Tibial nerve (tissue), 4 donors: ENCODE data around the gene GNAT1. TPM values are rescaled to one million over a fixed set of nuclear protein-coding genes. Genes with fewer than 3 reads are reported as not detected.
A peak's percentile ranks its signal among the peaks of the same experiment; 100 is the strongest.

Experiments used
- DNase-seq, 2 donors: peaks; one replicate each; pipeline ENCODE4 v3.0.0-alpha.2; 2019; ENCODE audit warnings: low spot score in 2 of 2
- H3K27ac ChIP-seq, 4 donors: fragments of 200-600 bp; sonication (generic) in 3 of 4; one replicate each; pipeline ENCODE4 v1.5.1; 2017 to 2019; ENCODE audit warnings: mild to moderate bottlenecking in 1 of 4
- H3K27me3 ChIP-seq, 2 donors: fragments of 200-600 bp; sonication (generic) in 1 of 2; one replicate each; pipeline versions ENCODE4 v1.5.1 to v1.6.0; 2017 to 2019
- H3K36me3 ChIP-seq, 3 donors: fragments of 200-600 bp; sonication (generic); one replicate each; pipeline ENCODE4 v1.5.1; 2018 to 2019
- H3K4me1 ChIP-seq, 4 donors: fragments of 200-600 bp; sonication (generic) in 3 of 4; one replicate each; pipeline ENCODE4 v1.5.1; 2017 to 2019
- H3K4me3 ChIP-seq, 4 donors: fragments of 200-600 bp; sonication (generic) in 3 of 4; one replicate each; pipeline ENCODE4 v1.5.1; 2017 to 2019; ENCODE audit warnings: mild to moderate bottlenecking in 1 of 4, moderate library complexity in 1 of 4
- H3K9me3 ChIP-seq, 4 donors: fragments of 200-600 bp; sonication (generic) in 3 of 4; one replicate each; pipeline ENCODE4 v1.5.1; 2017 to 2019
- EP300 ChIP-seq, 2 donors: sonication (generic); formaldehyde crosslinking; IDR thresholded peaks; one replicate each; pipeline ENCODE4 v1.6.1; 2017; ENCODE audit warnings: antibody characterized with exemption in 2 of 2, mild to moderate bottlenecking in 1 of 2
- POLR2A ChIP-seq, 2 donors: fragments of 450-650 bp; IDR thresholded peaks; one replicate each; pipeline ENCODE4 v1.6.1; 2017; ENCODE audit warnings: antibody characterized with exemption in 2 of 2, mild to moderate bottlenecking in 2 of 2, moderate library complexity in 2 of 2
- WGBS, 2 donors: methylation state at CpG; one replicate each; pipeline ENCODE4 v1.1.5; 2018; 5-methylcytosine and 5-hydroxymethylcytosine counted together
- total RNA-seq, 4 donors: library from RNA; depleted of rRNA; stranded (reverse); fragments of >200 nt; gene quantifications; one replicate each; pipeline ENCODE4 v1.1.0, GENCODE V29; 2016
- TF ChIP-seq, protein P1 (sequence below), 5 experiments: fragments of 200-600 bp in 3 of 5; fragments of 450-650 bp in 2 of 5; sonication (generic) in 3 of 5; IDR thresholded peaks; one replicate each; pipeline ENCODE4 v1.5.1; 2016 to 2019; ENCODE audit warnings: antibody characterized with exemption in 5 of 5, mild to moderate bottlenecking in 3 of 5, moderate library complexity in 2 of 5

The GNAT1 gene
- total RNA-seq, 4 donors from 2014 or later: not detected

- Histone ChIP-seq H3K27me3 (no peaks in the 10 kb centered on the region), H3K27ac (peak overlapping the region in 2 of 4 donors; percentile 29 to 55), H3K4me1 (peaks cover 0 to 43% (median 21%) of the 10 kb centered on the region in 4 donors), H3K9me3 (no peaks in the 10 kb centered on the region), H3K4me3 (no peak overlapping the region), H3K36me3 (no peaks in the 10 kb centered on the region)
- 65 to 78% methylated on average over 7 to 8 of the region's 8 CpGs for WGBS, 2 donors
- no peak for DNase-seq
- TF ChIP-seq POLR2A (IDR thresholded peaks at IDR 0.05) (no peak), EP300 (IDR thresholded peaks at IDR 0.05) (no peak)
- TF ChIP-seq, protein P1, sequence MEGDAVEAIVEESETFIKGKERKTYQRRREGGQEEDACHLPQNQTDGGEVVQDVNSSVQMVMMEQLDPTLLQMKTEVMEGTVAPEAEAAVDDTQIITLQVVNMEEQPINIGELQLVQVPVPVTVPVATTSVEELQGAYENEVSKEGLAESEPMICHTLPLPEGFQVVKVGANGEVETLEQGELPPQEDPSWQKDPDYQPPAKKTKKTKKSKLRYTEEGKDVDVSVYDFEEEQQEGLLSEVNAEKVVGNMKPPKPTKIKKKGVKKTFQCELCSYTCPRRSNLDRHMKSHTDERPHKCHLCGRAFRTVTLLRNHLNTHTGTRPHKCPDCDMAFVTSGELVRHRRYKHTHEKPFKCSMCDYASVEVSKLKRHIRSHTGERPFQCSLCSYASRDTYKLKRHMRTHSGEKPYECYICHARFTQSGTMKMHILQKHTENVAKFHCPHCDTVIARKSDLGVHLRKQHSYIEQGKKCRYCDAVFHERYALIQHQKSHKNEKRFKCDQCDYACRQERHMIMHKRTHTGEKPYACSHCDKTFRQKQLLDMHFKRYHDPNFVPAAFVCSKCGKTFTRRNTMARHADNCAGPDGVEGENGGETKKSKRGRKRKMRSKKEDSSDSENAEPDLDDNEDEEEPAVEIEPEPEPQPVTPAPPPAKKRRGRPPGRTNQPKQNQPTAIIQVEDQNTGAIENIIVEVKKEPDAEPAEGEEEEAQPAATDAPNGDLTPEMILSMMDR (IDR thresholded peaks at IDR 0.05): no peak
These were observed 38.8 kb downstream of the GNAT1 start for GRCh38 chr3:50230104-50230793.

DNA sequence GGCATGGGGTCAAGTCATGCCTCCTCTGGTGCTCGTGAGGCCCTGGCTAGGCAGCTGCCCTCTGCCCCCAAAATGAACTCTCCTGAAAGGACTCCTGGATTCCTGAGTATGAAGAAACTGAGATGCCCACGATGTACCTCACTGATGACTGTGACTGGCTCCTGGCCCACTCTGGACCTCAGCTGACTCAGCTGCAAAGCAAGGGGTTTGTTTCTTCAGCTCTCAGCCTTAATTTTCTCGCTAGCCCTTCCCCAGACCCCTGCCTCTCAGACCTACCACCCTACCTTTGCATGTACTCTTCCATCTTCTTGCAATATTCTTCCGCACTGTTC lies 39.4 kb downstream of the GNAT1 start:
- Histone ChIP-seq H3K4me3 (no peak overlapping the region), H3K36me3 (no peaks in the 10 kb centered on the region), H3K9me3 (no peaks in the 10 kb centered on the region), H3K27me3 (no peaks in the 10 kb centered on the region), H3K4me1 (peaks cover 0 to 44% (median 23%) of the 10 kb centered on the region in 4 donors), H3K27ac (peak overlapping the region in 1 of 4 donors; percentile 55)
- no peak for TF ChIP-seq POLR2A (IDR thresholded peaks at IDR 0.05)
- no peak for TF ChIP-seq EP300 (IDR thresholded peaks at IDR 0.05)
- TF ChIP-seq, protein P1 (IDR thresholded peaks at IDR 0.05): no peak
- DNase-seq: no peak
- 60% methylated on average over 4 of the region's 4 CpGs for WGBS, 2 donors

GRCh38 chr3:50231581-50231980 lies 40.2 kb downstream of the GNAT1 start:
- TF ChIP-seq POLR2A (IDR thresholded peaks at IDR 0.05) (no peak), EP300 (IDR thresholded peaks at IDR 0.05) (no peak)
- TF ChIP-seq, protein P1 (IDR thresholded peaks at IDR 0.05): no peak
- DNase-seq: no peak
- peaks cover 0 to 36% (median 21%) of the 10 kb centered on the region in 4 donors for H3K4me1 ChIP-seq
- H3K27ac ChIP-seq: no peak overlapping the region
- WGBS, 2 donors: 74% methylated on average over 5 of the region's 5 CpGs
- no peak overlapping the region for H3K4me3 ChIP-seq
- no peaks in the 10 kb centered on the region for H3K36me3 ChIP-seq
- H3K9me3 ChIP-seq: no peaks in the 10 kb centered on the region
- no peaks in the 10 kb centered on the region for H3K27me3 ChIP-seq

DNA sequence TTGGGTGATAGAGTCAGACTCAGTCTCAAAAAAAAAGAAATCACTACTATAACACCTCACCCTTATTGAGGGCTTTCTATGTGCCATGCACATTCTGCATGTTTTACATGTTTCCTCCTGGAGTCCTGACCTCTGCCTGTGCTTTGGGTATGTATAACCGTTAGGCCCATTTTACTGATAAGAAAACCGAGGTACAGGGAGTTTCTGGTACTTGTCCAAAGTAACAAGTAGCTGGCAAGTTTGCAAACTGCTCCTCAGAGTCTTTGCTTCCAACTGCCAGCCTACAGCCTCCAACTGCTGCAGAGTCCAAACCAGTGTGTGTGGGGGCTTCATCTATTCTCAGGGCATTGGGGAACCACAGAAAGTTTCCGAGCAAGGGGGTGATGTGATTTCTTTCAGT lies 40.9 kb downstream of the GNAT1 start:
- DNase-seq: no peak
- peaks cover 0 to 30% (median 15%) of the 10 kb centered on the region in 4 donors for H3K4me1 ChIP-seq
- TF ChIP-seq, protein P1 (IDR thresholded peaks at IDR 0.05): no peak
- no peak for TF ChIP-seq EP300 (IDR thresholded peaks at IDR 0.05)

DNA sequence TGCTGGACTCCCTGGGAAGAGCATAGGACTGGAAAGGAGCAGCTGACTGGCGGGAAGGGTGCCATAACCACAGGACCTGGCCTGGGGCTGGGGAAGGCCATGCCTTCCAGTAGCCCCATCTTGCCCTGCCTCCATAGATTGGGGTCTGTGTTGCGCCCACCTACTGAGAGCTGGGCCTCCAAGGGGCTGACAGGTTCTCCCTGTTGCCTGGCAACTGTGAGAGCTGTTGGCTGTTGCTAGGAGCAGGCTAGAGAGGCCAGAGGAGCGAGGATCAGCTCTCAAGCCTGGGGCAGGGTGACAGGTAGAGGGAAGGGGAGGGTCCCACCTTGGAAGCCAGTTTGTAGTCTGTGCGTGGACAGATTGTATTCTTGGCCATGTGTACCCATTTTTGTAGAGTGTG lies 41.8 kb downstream of the GNAT1 start:
- WGBS, 2 donors: 78 to 94% methylated on average over 2 to 4 of the region's 4 CpGs
- H3K36me3 ChIP-seq: no peaks in the 10 kb centered on the region
- TF ChIP-seq, protein P1 (IDR thresholded peaks at IDR 0.05): no peak
- TF ChIP-seq EP300 (IDR thresholded peaks at IDR 0.05) (no peak), POLR2A (IDR thresholded peaks at IDR 0.05) (no peak)

More for the DNA sequence above, 40.9 kb downstream of the GNAT1 start:
- no peak overlapping the region for H3K4me3 ChIP-seq
- H3K27ac ChIP-seq: no peak overlapping the region
- H3K27me3 ChIP-seq: no peaks in the 10 kb centered on the region
- H3K9me3 ChIP-seq: no peaks in the 10 kb centered on the region
- H3K36me3 ChIP-seq: no peaks in the 10 kb centered on the region
- 81 to 87% methylated on average over 3 of the region's 3 CpGs for WGBS, 2 donors

More for the DNA sequence above, 41.8 kb downstream of the GNAT1 start:
- Histone ChIP-seq H3K27me3 (no peaks in the 10 kb centered on the region), H3K4me1 (peaks cover 0 to 25% (median 12%) of the 10 kb centered on the region in 4 donors), H3K9me3 (no peaks in the 10 kb centered on the region), H3K4me3 (no peak overlapping the region), H3K27ac (no peak overlapping the region)
- no peak for DNase-seq
